NCI-H1105 (cell line): ENCODE measurements around the gene PADI1.

Source experiments
- DNase-seq: peaks from one replicate; lab custom pipeline; 2025; lab: John Stamatoyannopoulos, UW

Gene PADI1

DNA sequence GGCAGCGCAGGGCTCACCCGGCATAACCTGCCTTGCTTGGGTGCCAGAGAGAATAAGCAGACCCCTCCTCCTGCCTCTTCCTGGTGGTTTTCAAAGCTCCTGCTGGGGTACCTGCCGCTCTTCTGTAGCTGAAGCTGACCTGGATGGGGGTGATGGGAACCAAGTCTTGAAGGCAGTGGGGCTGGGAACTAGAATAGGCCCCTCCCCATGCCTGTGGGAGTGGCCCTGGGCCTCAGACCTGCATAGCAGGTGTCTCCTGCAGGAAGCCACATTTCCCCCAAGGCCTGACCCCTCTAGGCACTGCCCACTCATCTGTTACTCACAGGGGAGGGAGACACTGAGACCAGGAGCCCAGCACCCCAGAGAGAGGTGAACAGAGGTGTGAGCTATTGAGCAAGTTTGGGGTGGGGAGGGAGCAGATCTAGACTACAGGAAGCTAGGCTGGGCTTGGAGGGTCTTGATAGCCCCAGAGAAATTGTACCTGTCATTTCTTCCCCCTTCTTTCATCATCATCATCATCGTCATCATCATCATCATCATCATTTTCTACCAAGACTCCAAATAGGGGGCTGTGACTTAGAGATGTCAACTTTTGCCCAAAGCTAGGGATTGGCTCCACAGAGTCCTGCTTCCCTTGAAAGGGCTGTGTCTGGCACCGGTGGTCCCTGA lies 10.1 kb downstream of the PADI1 start:
- DNase-seq: no peak

DNA sequence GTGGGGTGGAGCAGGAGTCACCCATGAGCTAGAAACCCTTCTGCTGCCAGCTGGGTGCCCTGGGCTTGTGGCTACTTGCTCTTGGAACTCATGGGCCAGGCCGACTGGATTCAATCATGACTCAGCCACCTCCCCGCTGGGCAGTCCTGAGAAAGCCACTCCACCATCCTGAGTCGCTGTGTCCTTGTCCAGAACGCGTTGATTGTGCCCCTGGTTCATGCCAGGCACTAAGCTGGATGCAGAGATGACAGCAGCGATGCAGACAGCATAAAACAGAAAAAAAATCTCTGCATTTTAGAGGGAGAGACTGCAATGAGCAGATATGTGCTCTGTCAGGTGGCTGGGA lies 10.6 kb downstream of the PADI1 start:
- DNase-seq: no peak

GRCh38 chr1:17216078-17216477 lies 11.2 kb downstream of the PADI1 start:
- DNase-seq: no peak

DNA sequence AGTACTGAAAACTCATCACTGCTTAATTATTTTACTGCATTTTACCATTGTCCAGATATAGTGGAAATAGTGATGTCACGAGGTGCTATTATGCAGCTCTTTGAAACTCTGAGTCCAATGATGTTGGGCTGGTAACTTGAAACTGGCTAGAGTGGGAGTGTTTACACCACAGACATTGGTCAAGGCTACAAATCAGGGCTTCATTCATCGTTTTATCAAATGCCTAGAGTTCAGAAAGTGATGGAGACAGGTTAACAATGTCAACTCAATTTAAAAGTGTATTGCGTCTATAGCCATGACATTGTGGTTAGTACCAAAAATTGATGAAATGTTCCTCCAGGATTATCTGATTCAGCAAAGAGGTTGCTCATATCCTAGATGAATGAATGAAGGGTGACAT lies 12.7 kb downstream of the PADI1 start:
- no peak for DNase-seq

DNA sequence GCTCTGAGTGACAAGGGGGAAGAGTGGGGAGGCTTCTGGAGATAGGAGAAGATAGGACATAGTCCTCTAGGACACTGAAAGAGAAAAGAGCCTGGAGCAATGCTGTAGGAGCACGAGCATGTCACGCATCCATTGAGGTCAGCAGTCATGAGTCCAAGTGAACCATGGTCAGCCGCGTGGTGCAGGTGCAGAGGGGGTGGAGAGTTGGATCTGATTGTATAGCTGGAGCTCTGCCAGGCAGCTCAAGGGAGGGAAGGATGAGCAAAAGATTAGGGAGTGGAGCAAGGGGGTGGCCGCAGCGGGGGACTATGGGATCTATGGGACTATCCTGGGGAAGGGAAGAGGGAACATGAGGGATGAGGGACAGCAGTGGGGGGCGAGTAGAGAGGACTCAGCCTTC lies 14.0 kb downstream of the PADI1 start:
- no peak for DNase-seq

DNA sequence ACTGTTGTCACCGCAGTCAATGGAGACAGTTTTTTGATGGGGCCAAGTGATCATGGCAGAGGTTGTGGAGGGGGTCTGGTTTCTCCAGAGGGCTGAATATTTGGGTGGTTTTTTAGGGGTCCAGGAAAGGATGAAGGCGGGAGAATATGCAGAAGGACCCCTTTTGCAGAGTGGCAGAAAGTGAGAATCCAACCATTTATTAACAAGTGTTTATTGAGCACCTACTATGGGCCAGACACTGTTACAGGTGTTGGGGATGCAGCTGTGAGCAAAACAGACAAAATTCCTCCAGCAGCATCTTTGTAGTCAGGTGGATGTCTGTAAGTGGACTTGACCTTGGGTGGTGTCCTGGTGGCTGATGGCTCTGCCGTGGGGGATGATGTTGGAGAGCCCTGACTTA lies 15.4 kb downstream of the PADI1 start:
- DNase-seq: no peak

- no peak for DNase-seq
These were observed 17.6 kb downstream of the PADI1 start for GRCh38 chr1:17222557-17222956.

GRCh38 chr1:17224434-17224833 lies 19.5 kb downstream of the PADI1 start:
- DNase-seq: no peak

- DNase-seq: no peak
These were observed 20.2 kb downstream of the PADI1 start for GRCh38 chr1:17225140-17225539.

DNA sequence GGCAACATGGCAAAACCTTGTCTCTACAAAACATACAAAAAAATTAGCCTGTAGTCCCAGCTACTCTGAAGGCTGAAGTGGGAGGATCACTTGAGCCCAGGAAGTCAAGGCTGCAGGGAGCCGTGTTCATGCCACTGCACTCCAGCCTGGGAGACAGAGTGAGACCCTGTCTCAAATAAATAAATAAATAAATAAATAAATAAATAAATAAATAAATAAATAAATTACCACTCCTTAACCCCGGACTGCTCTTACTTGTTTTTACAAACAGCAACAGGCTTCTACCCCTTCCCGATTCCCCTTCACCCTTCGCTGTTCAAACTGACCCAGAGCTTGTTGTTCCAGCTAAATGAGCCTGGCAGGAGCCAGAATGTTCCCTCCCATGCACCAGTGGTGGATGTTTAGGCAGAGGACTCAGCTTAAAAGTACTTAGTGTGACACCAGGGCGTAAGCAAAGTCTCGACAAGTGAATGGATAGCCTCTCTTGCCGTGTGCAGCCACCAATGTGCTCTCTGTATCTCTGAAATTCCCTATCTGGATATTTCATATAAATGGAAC lies 22.5 kb downstream of the PADI1 start:
- no peak for DNase-seq

DNA sequence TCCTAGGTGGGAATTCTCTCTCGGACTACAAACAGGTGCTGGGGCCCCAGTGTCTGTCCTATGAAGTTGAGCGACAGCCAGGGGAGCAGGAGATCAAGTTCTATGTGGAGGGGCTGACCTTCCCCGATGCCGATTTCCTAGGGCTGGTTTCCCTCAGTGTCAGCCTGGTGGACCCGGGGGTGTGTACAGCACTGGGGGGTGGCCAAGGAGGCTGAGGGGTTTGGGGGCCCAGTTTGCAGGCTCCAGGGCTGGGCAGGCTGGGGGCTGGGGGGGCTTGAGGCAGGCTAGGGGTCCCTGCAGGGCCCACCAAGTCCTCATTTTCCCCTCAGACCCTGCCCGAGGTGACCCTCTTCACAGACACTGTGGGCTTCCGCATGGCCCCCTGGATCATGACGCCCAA lies 23.7 kb downstream of the PADI1 start:
- DNase-seq: no peak

- DNase-seq: no peak
These were observed 24.5 kb downstream of the PADI1 start for GRCh38 chr1:17229379-17229778.

DNA sequence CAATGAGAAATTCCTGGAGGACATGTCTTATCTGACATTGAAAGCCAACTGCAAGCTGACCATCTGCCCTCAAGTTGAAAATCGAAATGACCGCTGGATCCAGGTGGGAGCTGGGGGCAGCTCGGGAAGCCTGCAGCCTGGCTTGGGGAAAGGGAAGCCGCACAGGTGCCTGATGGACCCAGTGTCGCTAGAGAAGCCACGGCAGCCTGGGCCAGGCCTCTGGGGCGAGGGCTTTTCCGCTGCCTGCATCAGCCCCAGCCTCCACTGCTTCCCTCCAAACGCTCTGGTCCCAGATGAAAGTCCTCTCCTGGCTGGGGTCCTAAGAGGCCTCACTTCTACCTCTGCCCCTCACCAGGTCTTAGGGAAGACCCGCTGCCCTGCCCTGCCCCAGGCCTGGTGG lies 25.2 kb downstream of the PADI1 start:
- no peak for DNase-seq

DNA sequence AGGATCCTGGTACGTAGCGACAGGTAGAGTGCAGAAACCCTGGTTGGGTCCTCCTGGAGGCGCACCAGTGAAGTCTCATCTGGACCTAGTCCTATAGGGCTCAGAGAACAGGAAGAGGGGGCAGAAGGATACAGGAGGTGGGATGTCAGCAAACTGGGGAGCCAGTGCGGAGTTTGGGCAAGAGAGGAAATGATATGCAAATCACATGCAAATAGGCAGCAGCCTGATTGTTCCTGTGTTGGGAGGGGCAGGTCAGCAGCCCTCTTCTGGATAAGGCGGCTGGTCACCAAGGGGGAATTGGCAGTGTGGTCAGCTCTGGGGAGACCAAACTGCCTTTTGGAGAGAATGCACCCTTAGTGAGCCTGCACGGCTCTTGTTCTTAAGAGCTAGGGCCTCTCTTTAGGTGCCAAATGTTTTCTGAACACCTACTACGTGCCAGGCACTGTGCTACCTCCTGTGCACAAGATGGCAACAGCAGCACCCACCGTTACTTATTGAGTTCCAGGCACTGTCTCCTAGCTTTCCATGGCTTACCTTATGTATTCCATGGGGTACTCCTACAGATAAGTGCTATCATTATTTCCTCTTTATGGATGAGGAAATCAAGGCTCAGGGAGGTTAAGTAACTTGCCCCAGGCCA lies 25.9 kb downstream of the PADI1 start:
- no peak for DNase-seq

DNA sequence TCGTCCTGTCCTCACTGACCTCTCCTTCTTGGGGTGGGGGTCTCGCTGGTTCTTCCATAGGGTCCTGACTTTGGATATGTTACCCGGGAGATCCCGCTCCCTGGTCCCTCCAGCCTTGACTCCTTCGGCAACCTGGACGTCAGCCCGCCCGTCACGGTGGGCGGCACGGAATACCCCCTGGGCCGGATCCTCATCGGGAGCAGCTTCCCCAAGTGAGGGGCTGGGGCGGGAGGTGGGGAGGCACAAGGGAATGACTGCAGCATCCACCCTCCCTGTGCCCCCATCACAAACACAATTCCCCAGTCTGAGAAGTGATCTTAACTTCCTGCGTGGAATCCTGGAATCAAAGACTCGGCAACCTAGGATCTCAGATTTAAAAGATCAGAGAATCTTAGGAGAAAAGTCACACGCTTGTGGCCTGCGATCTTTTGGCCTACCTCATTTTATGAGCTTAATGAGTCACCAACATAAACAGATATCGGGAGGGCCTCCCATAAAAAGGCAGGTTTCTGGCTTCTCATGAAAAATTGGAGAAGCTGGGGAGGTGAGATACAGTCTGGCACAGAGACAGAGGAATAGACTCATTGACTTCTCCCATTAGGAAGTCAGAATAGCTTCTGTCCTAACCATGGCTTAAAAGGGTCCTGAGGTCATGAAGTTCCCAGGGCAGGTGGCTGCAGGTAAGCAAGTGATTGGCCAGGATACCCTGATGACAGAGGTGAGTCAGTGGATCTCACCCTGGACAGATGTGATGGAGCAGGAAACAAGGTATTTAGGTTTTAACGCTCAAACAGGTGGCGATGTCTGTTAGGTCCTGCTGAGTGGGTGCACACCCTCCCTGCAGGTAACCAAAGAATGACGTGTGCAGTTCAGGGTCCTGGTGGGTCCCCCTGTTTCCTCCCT lies 28.1 kb downstream of the PADI1 start:
- DNase-seq: no peak

GRCh38 chr1:17233675-17234320 lies 28.9 kb downstream of the PADI1 start:
- no peak for DNase-seq

DNA sequence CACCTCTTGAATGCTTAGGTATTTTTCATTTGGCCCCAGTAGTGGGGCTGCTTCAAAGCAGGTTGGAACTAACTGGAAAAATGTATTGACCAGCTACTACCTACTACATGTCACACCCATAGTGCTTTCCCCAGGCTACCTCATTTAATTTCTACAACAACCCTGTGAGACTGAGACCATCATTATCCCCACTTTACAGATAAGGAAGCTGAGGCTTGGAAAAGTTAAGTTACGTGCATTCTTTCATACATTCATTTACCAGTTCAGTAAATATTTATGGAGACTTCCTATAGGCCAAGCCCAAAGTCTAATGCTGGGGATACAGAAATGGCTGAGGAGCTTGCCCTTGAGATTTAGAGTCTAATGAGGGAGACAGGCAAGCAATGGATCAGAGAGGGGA lies 29.5 kb downstream of the PADI1 start:
- no peak for DNase-seq

GRCh38 chr1:17235135-17235885 lies 30.4 kb downstream of the PADI1 start:
- DNase-seq: no peak

DNA sequence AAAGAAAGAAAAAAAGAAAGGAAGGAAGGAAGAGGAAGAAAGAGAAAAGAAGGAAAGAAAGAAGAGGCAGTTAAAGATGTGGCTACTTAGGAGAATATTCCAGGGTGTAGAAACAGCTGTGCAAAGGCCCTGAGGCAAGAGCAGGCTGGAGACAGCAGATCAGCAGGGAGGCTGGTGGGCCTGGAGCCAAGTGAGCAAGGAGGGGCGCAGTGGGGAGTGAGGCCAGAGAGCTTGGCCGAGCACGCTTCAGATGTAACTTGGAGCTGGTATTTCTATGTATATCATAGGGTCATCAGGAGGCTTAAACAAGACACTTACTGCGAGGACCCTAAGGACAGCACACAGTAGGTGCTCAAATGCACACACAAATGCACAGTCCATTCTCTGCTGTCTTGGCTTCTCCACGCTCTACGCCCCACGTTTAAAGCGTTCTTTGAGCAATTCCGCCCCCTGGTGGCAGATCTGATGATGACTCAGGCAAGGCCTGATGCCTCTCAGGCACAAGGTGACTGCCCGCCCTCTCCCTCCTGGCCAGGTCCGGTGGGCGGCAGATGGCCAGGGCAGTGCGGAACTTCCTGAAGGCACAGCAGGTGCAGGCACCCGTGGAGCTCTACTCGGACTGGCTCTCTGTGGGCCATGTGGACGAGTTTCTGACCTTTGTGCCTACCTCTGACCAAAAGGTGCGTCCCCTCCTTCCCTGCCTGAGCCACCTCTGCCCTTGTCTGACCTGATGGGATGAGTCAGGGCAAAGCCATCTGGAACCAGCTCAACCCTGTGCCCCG lies 32.0 kb downstream of the PADI1 start:
- DNase-seq: peak; percentile 79

GRCh38 chr1:17237561-17237903 lies 32.6 kb downstream of the PADI1 start:
- no peak for DNase-seq

DNA sequence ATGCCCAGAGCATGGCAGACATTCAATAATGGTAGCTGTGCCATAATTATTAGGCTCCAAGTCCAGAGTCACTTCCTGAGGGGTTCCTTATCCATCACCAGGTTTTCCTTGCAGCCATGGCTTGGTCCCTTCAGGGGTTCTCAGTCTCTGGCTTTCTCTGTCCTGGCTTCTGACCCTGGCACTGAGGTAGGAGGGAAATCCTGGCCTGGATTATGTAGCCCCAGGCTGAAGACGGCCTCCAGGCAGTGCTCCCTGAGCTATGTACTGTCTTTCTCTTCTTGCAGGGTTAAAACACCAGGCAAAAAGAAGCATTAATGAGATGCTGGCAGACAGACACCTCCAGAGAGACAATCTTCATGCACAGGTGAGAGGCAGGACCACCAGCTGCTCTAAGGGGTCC lies 34.5 kb downstream of the PADI1 start:
- peak; percentile 80 for DNase-seq
